ENCODE data around the gene ST3GAL6. TPM values are rescaled to one million over a fixed set of nuclear protein-coding genes. Genes with fewer than 3 reads are reported as not detected.

ST3GAL6 gene
- total and polyA plus RNA-seq, 2 experiments from 2014 or later = 9.6 to 16.1 TPM

DNA sequence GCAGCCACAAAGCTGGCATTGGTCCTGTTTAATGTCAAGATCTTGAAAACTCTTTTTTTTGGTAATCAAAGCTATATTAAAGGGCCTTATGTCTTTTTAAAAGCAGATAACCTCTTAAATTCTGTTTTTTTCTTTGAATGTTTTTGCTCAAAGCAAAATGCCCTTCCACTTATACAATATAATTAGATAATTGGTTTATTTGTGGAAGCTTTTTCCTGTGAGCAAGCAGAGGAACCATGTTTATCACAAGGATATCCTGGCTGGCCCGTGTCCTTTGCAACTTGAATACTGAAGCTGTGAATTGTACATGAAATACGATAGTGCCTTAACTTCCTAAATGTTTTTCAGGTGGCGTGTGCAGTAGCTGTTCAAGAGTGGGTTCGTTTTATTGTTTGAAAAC is 2.6 kb downstream of the ST3GAL6 start:
- Histone ChIP-seq H4K20me1 (ENCODE audit: insufficient read depth, poor library complexity, severe bottlenecking) (no peaks in the 10 kb centered on the region), H3K27me3 (no peaks in the 10 kb centered on the region), H3K4me3 (no peak overlapping the region), H3K9me2 (replicated peaks; ENCODE audit: insufficient read depth) (no peaks in the 10 kb centered on the region), H3K36me3 (replicated peaks; ENCODE audit: insufficient read depth, low read depth) (no peaks in the 10 kb centered on the region), H2AFZ (no peak overlapping the region), H3K4me2 (no peak overlapping the region), H3K9me3 (ENCODE audit: low read depth) (no peaks in the 10 kb centered on the region), H3K79me2 (no peaks in the 10 kb centered on the region), H3K4me1 (ENCODE audit: insufficient read depth) (no peaks in the 10 kb centered on the region), H3K27ac (no peak overlapping the region)
- TF ChIP-seq EZH2phosphoT487 (IDR thresholded peaks at IDR 0.05; ENCODE audit: low read depth, severe bottlenecking, unreplicated experiment) = no peak
- TF ChIP-seq, protein P1, sequence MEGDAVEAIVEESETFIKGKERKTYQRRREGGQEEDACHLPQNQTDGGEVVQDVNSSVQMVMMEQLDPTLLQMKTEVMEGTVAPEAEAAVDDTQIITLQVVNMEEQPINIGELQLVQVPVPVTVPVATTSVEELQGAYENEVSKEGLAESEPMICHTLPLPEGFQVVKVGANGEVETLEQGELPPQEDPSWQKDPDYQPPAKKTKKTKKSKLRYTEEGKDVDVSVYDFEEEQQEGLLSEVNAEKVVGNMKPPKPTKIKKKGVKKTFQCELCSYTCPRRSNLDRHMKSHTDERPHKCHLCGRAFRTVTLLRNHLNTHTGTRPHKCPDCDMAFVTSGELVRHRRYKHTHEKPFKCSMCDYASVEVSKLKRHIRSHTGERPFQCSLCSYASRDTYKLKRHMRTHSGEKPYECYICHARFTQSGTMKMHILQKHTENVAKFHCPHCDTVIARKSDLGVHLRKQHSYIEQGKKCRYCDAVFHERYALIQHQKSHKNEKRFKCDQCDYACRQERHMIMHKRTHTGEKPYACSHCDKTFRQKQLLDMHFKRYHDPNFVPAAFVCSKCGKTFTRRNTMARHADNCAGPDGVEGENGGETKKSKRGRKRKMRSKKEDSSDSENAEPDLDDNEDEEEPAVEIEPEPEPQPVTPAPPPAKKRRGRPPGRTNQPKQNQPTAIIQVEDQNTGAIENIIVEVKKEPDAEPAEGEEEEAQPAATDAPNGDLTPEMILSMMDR (IDR thresholded peaks at IDR 0.05; ENCODE audit: poor library complexity) = no peak
- TF ChIP-seq EZH2 (IDR thresholded peaks at IDR 0.05; ENCODE audit: borderline replicate concordance) = no peak
- WGBS (ENCODE audit: low lambda C conversion rate, missing lambda C conversion rate) = 59% methylated on average over 4 of the region's 4 CpGs
- no peak for DNase-seq (ENCODE audit: low spot score)

DNA sequence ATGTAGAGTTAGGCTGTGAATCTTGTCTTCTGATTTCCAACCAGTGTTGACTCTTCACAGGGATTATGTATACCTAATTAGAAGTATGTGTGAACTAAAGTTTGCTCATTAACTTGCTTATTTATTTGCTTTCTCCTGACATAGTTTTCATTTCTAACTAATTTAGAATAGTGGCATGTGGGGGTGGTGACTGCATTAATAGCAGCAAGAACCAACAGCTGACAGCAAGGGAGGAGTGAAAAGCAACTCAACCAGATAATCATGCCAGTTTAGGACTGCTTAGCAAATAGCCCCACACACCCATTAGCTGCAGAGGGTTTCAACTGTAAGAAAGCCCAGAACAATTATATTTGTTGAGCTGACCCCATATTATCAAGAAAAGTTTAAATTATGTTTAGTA is 3.8 kb downstream of the ST3GAL6 start:
- no peak for DNase-seq (ENCODE audit: low spot score)
- no peaks in the 10 kb centered on the region for H3K4me1 ChIP-seq (ENCODE audit: insufficient read depth)
- H3K79me2 ChIP-seq = no peaks in the 10 kb centered on the region

DNA sequence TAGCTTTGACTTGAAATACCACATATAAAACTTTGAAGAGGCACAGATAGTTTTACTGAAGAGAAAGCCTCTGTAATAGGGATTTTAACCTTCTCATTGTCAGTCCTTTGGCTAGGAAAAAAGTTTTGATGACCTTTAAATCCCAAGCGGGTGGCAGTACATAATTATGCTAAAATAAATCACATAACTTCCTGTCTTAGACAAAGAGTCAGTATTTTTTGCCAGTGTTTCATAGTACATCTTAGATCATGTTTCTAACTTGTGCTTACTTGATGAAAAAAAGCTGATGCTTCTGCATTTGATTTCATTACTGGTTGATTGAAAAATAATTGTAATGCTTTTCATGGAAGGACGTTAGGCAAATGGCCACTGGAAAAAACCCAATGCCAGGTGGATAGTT is 5.8 kb downstream of the ST3GAL6 start:
- no peaks in the 10 kb centered on the region for H4K20me1 ChIP-seq (ENCODE audit: insufficient read depth, poor library complexity, severe bottlenecking)
- no peak overlapping the region for H2AFZ ChIP-seq
- no peaks in the 10 kb centered on the region for H3K79me2 ChIP-seq
- no peak overlapping the region for H3K4me3 ChIP-seq
- no peak for TF ChIP-seq EZH2 (IDR thresholded peaks at IDR 0.05; ENCODE audit: borderline replicate concordance)
- TF ChIP-seq, protein P1 (IDR thresholded peaks at IDR 0.05; ENCODE audit: poor library complexity) = no peak
- TF ChIP-seq EZH2phosphoT487 (IDR thresholded peaks at IDR 0.05; ENCODE audit: low read depth, severe bottlenecking, unreplicated experiment) = no peak
- H3K36me3 ChIP-seq (replicated peaks; ENCODE audit: insufficient read depth, low read depth) = no peaks in the 10 kb centered on the region
- H3K4me2 ChIP-seq = no peak overlapping the region
- no peak overlapping the region for H3K27ac ChIP-seq
- H3K9me3 ChIP-seq (ENCODE audit: low read depth) = no peaks in the 10 kb centered on the region
- H3K4me1 ChIP-seq (ENCODE audit: insufficient read depth) = no peaks in the 10 kb centered on the region
- DNase-seq (ENCODE audit: low spot score) = no peak
- 95% methylated on average over 2 of the region's 2 CpGs for WGBS (ENCODE audit: low lambda C conversion rate, missing lambda C conversion rate)
- H3K27me3 ChIP-seq = no peaks in the 10 kb centered on the region
- H3K9me2 ChIP-seq (replicated peaks; ENCODE audit: insufficient read depth) = no peaks in the 10 kb centered on the region

More for the DNA sequence above, 3.8 kb downstream of the ST3GAL6 start:
- Histone ChIP-seq H3K36me3 (replicated peaks; ENCODE audit: insufficient read depth, low read depth) (no peaks in the 10 kb centered on the region), H3K4me2 (no peak overlapping the region), H3K27ac (no peak overlapping the region), H3K9me2 (replicated peaks; ENCODE audit: insufficient read depth) (no peaks in the 10 kb centered on the region), H3K4me3 (no peak overlapping the region), H3K27me3 (no peaks in the 10 kb centered on the region), H4K20me1 (ENCODE audit: insufficient read depth, poor library complexity, severe bottlenecking) (no peaks in the 10 kb centered on the region), H3K9me3 (ENCODE audit: low read depth) (no peaks in the 10 kb centered on the region), H2AFZ (no peak overlapping the region)
- TF ChIP-seq EZH2phosphoT487 (IDR thresholded peaks at IDR 0.05; ENCODE audit: low read depth, severe bottlenecking, unreplicated experiment) (no peak), EZH2 (IDR thresholded peaks at IDR 0.05; ENCODE audit: borderline replicate concordance) (no peak)
- TF ChIP-seq, protein P1 (IDR thresholded peaks at IDR 0.05; ENCODE audit: poor library complexity) = no peak

DNA sequence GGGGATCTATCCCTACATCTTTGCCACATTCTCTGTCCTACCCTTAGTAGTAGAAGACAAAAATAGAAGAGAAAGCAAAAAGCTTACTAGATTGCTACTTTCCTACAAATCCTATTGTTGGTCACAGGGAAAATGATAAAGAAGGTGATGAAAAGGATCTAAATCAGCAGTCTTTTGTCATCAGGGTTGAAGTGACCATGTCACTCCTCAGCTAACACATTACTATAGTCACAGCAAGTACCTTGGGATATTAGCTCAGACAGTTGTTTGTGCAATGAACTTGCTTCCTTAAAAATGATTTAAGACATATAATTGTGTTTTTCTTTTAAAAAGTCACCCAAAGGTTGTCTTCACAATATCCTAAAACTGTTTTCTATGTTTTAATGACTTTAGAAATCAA is 6.3 kb downstream of the ST3GAL6 start:
- H3K4me3 ChIP-seq = no peak overlapping the region
- no peaks in the 10 kb centered on the region for H3K27me3 ChIP-seq
- no peak for DNase-seq (ENCODE audit: low spot score)
- no peaks in the 10 kb centered on the region for H3K9me2 ChIP-seq (replicated peaks; ENCODE audit: insufficient read depth)
- TF ChIP-seq, protein P1 (IDR thresholded peaks at IDR 0.05; ENCODE audit: poor library complexity) = no peak
- no peak for TF ChIP-seq EZH2phosphoT487 (IDR thresholded peaks at IDR 0.05; ENCODE audit: low read depth, severe bottlenecking, unreplicated experiment)
- no peak for TF ChIP-seq EZH2 (IDR thresholded peaks at IDR 0.05; ENCODE audit: borderline replicate concordance)
- H3K4me2 ChIP-seq = no peak overlapping the region
- no peaks in the 10 kb centered on the region for H4K20me1 ChIP-seq (ENCODE audit: insufficient read depth, poor library complexity, severe bottlenecking)
- no peaks in the 10 kb centered on the region for H3K36me3 ChIP-seq (replicated peaks; ENCODE audit: insufficient read depth, low read depth)
- no peaks in the 10 kb centered on the region for H3K79me2 ChIP-seq
- no peaks in the 10 kb centered on the region for H3K9me3 ChIP-seq (ENCODE audit: low read depth)
- H3K4me1 ChIP-seq (ENCODE audit: insufficient read depth) = no peaks in the 10 kb centered on the region
- H2AFZ ChIP-seq = no peak overlapping the region
- no peak overlapping the region for H3K27ac ChIP-seq
